HepG2 (cell line): ENCODE measurements around the gene RAB3IP. TPM values are rescaled to one million over a fixed set of nuclear protein-coding genes. Genes with fewer than 3 reads are reported as not detected.

Source experiments
- DMAP1 ChIP-seq: IDR thresholded peaks from 2 replicates; pipeline ENCODE4 v1.6.1; 2016
- ELF3 ChIP-seq: IDR thresholded peaks from 2 replicates; pipeline ENCODE4 v1.6.1; 2016; ENCODE audit warnings: missing genetic modification reagents, missing compliant biosample characterization
- KAT8 ChIP-seq: IDR thresholded peaks from 2 replicates; pipeline ENCODE4 v1.6.1; 2016; ENCODE audit warnings: missing genetic modification reagents, missing compliant biosample characterization
- MED13 ChIP-seq: sonication (generic); formaldehyde crosslinking; IDR thresholded peaks from 2 replicates; pipeline ENCODE4 v1.5.0; 2020; ENCODE audit warnings: missing genetic modification reagents
- NFYB ChIP-seq: sonication (generic); formaldehyde crosslinking; IDR thresholded peaks from 2 replicates; pipeline ENCODE4 v1.4.0; 2020; ENCODE audit warnings: missing genetic modification reagents
- NFYC ChIP-seq: IDR thresholded peaks from 2 replicates; pipeline ENCODE4 v1.6.1; 2016; ENCODE audit warnings: missing genetic modification reagents, missing compliant biosample characterization
- PRMT3 ChIP-seq: sonication (generic); formaldehyde crosslinking; IDR thresholded peaks from 2 replicates; pipeline ENCODE4 v1.8.1; 2022; ENCODE audit warnings: low read depth, mild to moderate bottlenecking, moderate library complexity, missing genetic modification reagents, borderline replicate concordance
- SRF ChIP-seq: IDR thresholded peaks from 2 replicates; pipeline ENCODE4 v1.6.1; 2011; ENCODE audit warnings: mild to moderate bottlenecking, low read depth, low read length, moderate library complexity
- SRSF9 ChIP-seq: fragments of 200-400 bp; formaldehyde crosslinking; IDR thresholded peaks from 2 replicates; pipeline ENCODE4 v1.6.1; 2018; ENCODE audit warnings: borderline replicate concordance, mild to moderate bottlenecking, low read depth, low read length; ENCODE audit not compliant: insufficient read depth, poor library complexity, severe bottlenecking
- SSRP1 ChIP-seq: IDR thresholded peaks from 2 replicates; pipeline ENCODE4 v1.6.1; 2016; ENCODE audit warnings: control low read depth
- TGIF2 ChIP-seq: IDR thresholded peaks from 2 replicates; pipeline ENCODE4 v1.6.1; 2016; ENCODE audit warnings: control low read depth, missing compliant biosample characterization
- ZBTB8A ChIP-seq: sonication (generic); formaldehyde crosslinking; IDR thresholded peaks from 2 replicates; pipeline ENCODE4 v1.4.0; 2020; ENCODE audit warnings: mild to moderate bottlenecking, low read depth, missing genetic modification reagents, borderline replicate concordance
- ZNF224 ChIP-seq: sonication (generic); formaldehyde crosslinking; IDR thresholded peaks from 2 replicates; pipeline ENCODE4 v1.5.0; 2020; ENCODE audit warnings: mild to moderate bottlenecking, missing genetic modification reagents
- ZNF263 ChIP-seq: sonication (generic); formaldehyde crosslinking; IDR thresholded peaks from 2 replicates; pipeline ENCODE4 v1.4.0; 2020; ENCODE audit warnings: missing genetic modification reagents
- ZNF563 ChIP-seq: sonication (generic); formaldehyde crosslinking; IDR thresholded peaks from 2 replicates; pipeline ENCODE4 v1.8.0; 2022; ENCODE audit warnings: mild to moderate bottlenecking, moderate library complexity, missing genetic modification reagents
- ZNF570 ChIP-seq: sonication (generic); formaldehyde crosslinking; IDR thresholded peaks from 2 replicates; pipeline ENCODE4 v1.4.0; 2020; ENCODE audit warnings: mild to moderate bottlenecking, missing genetic modification reagents, borderline replicate concordance
- polyA plus RNA-seq, 8 experiments: library from polyadenylated mRNA; depleted of rRNA in 3 of 8; stranded (reverse) in 7 of 8; unstranded in 1 of 8; fragments of >200 nt; fragmentation: Illumina TruSeq in 4 of 8; extraction: Trizol in 4 of 8; gene quantifications; 2 replicates each; pipeline versions ENCODE4 v1.2.1 to v1.2.3, GENCODE V29; 2011 to 2016; ENCODE audit warnings: low read depth in 4 of 8, missing spikeins in 1 of 8, mixed read lengths in 1 of 8; ENCODE audit not compliant: insufficient read depth in 1 of 8
- total RNA-seq, 5 experiments: library from RNA; depleted of rRNA; stranded (reverse); fragments of >200 nt; fragmentation: Illumina TruSeq; extraction: Trizol; gene quantifications; 2 replicates each; pipeline ENCODE4 v1.2.3, GENCODE V29; 2016; ENCODE audit warnings: low read depth in 1 of 5
- TF ChIP-seq, protein P1 (sequence below): IDR thresholded peaks from 2 replicates; pipeline ENCODE4 v1.6.1; 2016; ENCODE audit warnings: mild to moderate bottlenecking
- TF ChIP-seq, protein P2 (sequence below): fragments of 450-650 bp; IDR thresholded peaks from 2 replicates; pipeline ENCODE4 v1.6.1; 2017
- TF ChIP-seq, protein P3 (sequence below): sonication (generic); formaldehyde crosslinking; IDR thresholded peaks from 2 replicates; pipeline ENCODE4 v1.4.0; 2020; ENCODE audit warnings: missing genetic modification reagents
- TF ChIP-seq, protein P4 (sequence below): sonication (generic); formaldehyde crosslinking; IDR thresholded peaks from 2 replicates; pipeline ENCODE4 v1.4.0; 2020; ENCODE audit warnings: missing genetic modification reagents
- TF ChIP-seq, protein P5 (sequence below): sonication (generic); IDR thresholded peaks from 2 replicates; pipeline ENCODE4 v1.6.1; 2016; ENCODE audit warnings: low read depth, borderline replicate concordance
- TF ChIP-seq, protein P6 (sequence below): sonication (generic); formaldehyde crosslinking; IDR thresholded peaks from 2 replicates; pipeline ENCODE4 v1.5.1; 2020; ENCODE audit warnings: missing genetic modification reagents, mild to moderate bottlenecking, borderline replicate concordance

The RAB3IP gene
- total and polyA plus RNA-seq, 2 of the 13 experiments (the other 11 are each of a cell fraction or from before 2014, with no cell fraction given), result 33.6 to 41.1 TPM

DNA sequence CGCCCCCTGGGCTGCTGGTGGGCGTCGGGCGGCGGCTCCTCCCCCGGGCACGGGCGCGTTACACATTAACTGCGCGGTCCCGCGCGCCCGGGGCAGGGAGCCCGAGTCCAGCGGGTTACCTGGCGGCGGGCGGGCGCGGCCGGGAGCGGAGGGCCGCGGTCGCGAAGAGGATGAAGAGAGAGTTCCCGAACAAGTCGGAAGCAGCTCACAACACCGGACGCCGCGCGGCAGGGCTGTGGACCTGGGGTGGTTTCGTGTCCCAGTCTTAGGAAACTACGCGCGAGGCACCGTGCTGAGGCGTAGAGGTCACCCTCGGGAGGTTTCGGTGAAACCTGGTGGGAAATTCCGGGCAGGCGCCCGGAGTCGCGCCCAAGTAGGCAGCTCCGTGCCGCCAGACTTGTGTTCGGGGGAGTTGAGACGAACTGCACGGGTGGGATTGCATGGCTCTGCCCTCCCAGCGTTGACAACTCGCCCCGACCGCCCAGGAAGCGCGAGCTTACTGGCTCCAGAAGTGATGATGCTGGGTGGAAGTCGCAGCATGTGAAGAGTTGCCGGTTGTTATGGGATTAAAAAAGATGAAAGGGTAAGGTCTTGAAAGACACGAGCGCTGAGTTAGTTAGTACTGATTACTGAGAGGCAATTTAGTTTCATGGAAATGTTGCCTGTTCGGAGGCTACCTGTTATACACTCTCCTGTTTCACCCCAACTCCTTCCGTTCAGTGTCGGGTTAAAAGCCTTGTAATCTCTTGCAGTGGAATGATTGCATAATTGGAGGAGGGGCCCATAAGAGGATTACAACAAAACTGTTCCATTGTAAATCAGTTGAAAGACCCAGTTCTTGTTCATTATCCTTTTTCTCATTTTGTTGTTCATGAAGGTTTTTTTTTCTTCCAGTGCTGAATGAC lies 879 bp downstream of the RAB3IP start (continued):
- TF ChIP-seq, protein P1, sequence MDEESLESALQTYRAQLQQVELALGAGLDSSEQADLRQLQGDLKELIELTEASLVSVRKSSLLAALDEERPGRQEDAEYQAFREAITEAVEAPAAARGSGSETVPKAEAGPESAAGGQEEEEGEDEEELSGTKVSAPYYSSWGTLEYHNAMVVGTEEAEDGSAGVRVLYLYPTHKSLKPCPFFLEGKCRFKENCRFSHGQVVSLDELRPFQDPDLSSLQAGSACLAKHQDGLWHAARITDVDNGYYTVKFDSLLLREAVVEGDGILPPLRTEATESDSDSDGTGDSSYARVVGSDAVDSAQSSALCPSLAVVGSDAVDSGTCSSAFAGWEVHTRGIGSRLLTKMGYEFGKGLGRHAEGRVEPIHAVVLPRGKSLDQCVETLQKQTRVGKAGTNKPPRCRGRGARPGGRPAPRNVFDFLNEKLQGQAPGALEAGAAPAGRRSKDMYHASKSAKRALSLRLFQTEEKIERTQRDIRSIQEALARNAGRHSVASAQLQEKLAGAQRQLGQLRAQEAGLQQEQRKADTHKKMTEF (CRISPR knock-in tag), result peak; percentile 26; the same call in 1 of the 2 replicates
- TF ChIP-seq, protein P2, sequence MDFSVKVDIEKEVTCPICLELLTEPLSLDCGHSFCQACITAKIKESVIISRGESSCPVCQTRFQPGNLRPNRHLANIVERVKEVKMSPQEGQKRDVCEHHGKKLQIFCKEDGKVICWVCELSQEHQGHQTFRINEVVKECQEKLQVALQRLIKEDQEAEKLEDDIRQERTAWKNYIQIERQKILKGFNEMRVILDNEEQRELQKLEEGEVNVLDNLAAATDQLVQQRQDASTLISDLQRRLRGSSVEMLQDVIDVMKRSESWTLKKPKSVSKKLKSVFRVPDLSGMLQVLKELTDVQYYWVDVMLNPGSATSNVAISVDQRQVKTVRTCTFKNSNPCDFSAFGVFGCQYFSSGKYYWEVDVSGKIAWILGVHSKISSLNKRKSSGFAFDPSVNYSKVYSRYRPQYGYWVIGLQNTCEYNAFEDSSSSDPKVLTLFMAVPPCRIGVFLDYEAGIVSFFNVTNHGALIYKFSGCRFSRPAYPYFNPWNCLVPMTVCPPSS, result no peak
- TF ChIP-seq ZNF224, result 0 out of 2 replicates have a peak, but pooled peaks have one; percentile 22
- TF ChIP-seq TGIF2, result no peak
- no peak for TF ChIP-seq SRF
- TF ChIP-seq, protein P3, sequence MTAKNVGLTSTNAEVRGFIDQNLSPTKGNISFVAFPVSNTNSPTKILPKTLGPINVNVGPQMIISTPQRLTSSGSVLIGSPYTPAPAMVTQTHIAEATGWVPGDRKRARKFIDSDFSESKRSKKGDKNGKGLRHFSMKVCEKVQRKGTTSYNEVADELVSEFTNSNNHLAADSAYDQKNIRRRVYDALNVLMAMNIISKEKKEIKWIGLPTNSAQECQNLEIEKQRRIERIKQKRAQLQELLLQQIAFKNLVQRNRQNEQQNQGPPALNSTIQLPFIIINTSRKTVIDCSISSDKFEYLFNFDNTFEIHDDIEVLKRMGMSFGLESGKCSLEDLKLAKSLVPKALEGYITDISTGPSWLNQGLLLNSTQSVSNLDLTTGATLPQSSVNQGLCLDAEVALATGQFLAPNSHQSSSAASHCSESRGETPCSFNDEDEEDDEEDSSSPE (CRISPR knock-in tag), result no peak; the same call in 1 of the 2 replicates
- no peak for TF ChIP-seq SSRP1 (CRISPR knock-in tag)
- TF ChIP-seq ZNF563 (CRISPR knock-in tag), result peak; percentile 20
- TF ChIP-seq, protein P4, sequence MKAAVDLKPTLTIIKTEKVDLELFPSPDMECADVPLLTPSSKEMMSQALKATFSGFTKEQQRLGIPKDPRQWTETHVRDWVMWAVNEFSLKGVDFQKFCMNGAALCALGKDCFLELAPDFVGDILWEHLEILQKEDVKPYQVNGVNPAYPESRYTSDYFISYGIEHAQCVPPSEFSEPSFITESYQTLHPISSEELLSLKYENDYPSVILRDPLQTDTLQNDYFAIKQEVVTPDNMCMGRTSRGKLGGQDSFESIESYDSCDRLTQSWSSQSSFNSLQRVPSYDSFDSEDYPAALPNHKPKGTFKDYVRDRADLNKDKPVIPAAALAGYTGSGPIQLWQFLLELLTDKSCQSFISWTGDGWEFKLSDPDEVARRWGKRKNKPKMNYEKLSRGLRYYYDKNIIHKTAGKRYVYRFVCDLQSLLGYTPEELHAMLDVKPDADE (CRISPR knock-in tag), result no peak
- peak; percentile 19; the same call in 1 of the 2 replicates for TF ChIP-seq ELF3
- no peak for TF ChIP-seq PRMT3
- no peak for TF ChIP-seq MED13 (CRISPR knock-in tag)
- TF ChIP-seq, protein P5, sequence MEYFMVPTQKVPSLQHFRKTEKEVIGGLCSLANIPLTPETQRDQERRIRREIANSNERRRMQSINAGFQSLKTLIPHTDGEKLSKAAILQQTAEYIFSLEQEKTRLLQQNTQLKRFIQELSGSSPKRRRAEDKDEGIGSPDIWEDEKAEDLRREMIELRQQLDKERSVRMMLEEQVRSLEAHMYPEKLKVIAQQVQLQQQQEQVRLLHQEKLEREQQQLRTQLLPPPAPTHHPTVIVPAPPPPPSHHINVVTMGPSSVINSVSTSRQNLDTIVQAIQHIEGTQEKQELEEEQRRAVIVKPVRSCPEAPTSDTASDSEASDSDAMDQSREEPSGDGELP, result no peak
- TF ChIP-seq NFYC, result no peak
- no peak for TF ChIP-seq SRSF9
- 0 out of 2 replicates have a peak, but pooled peaks have one; percentile 12 for TF ChIP-seq KAT8 (CRISPR knock-in tag)
- TF ChIP-seq ZNF263, result no peak
- TF ChIP-seq, protein P6, sequence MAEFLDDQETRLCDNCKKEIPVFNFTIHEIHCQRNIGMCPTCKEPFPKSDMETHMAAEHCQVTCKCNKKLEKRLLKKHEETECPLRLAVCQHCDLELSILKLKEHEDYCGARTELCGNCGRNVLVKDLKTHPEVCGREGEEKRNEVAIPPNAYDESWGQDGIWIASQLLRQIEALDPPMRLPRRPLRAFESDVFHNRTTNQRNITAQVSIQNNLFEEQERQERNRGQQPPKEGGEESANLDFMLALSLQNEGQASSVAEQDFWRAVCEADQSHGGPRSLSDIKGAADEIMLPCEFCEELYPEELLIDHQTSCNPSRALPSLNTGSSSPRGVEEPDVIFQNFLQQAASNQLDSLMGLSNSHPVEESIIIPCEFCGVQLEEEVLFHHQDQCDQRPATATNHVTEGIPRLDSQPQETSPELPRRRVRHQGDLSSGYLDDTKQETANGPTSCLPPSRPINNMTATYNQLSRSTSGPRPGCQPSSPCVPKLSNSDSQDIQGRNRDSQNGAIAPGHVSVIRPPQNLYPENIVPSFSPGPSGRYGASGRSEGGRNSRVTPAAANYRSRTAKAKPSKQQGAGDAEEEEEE (CRISPR knock-in tag), result no peak
- no peak for TF ChIP-seq NFYB (CRISPR knock-in tag)
- TF ChIP-seq ZBTB8A (CRISPR knock-in tag), result no peak
- peak; percentile 28; the same call in 1 of the 2 replicates for TF ChIP-seq DMAP1
- no peak for TF ChIP-seq ZNF570
